Fibroblast of skin of left biceps (primary cell): Measurements from ENCODE around the gene TCP11L2.
"Not testable (repeated sequence)": the region's sequence is repeated elsewhere in the genome, so short reads cannot be mapped to it uniquely, and the experiment has no call there.

Source experiments
- DNase-seq, 2 experiments: peaks; one replicate each; pipeline ENCODE4 v3.0.0-alpha.2; 2013; ENCODE audit warnings: low read depth in 2 of 2

The TCP11L2 gene

GRCh38 chr12:106307181-106307580 is 4.6 kb downstream of the TCP11L2 start:
- no peak for DNase-seq

- no peak for DNase-seq
Observed at GRCh38 chr12:106308121-106308520, 5.6 kb downstream of the TCP11L2 start.

GRCh38 chr12:106308611-106309010 is 6.1 kb downstream of the TCP11L2 start:
- no peak for DNase-seq

GRCh38 chr12:106309671-106310505 is 7.4 kb downstream of the TCP11L2 start:
- DNase-seq: peak; percentile 50 to 62

- DNase-seq: no peak
Observed at GRCh38 chr12:106310687-106311086, 8.2 kb downstream of the TCP11L2 start.

GRCh38 chr12:106311139-106311538 is 8.6 kb downstream of the TCP11L2 start:
- DNase-seq: no peak

- DNase-seq: not testable (repeated sequence)
Observed at GRCh38 chr12:106313413-106313812, 10.9 kb downstream of the TCP11L2 start.

GRCh38 chr12:106315523-106315922 is 13.0 kb downstream of the TCP11L2 start:
- no peak for DNase-seq

- DNase-seq: no peak
Observed at GRCh38 chr12:106317406-106318082, 15.0 kb downstream of the TCP11L2 start.

- DNase-seq: no peak
Observed at GRCh38 chr12:106321139-106321850, 18.8 kb downstream of the TCP11L2 start.

GRCh38 chr12:106323537-106323936 is 21.0 kb downstream of the TCP11L2 start:
- DNase-seq: no peak

GRCh38 chr12:106327309-106327869 is 24.9 kb downstream of the TCP11L2 start:
- DNase-seq: no peak

GRCh38 chr12:106328735-106329134 is 26.2 kb downstream of the TCP11L2 start:
- no peak for DNase-seq

GRCh38 chr12:106329231-106329982 is 26.9 kb downstream of the TCP11L2 start:
- no peak for DNase-seq

- DNase-seq: no peak
Observed at GRCh38 chr12:106331599-106331998, 29.1 kb downstream of the TCP11L2 start.

- no peak for DNase-seq
Observed at GRCh38 chr12:106332536-106332935, 30.0 kb downstream of the TCP11L2 start.

GRCh38 chr12:106333010-106333409 is 30.5 kb downstream of the TCP11L2 start:
- DNase-seq: no peak

GRCh38 chr12:106333756-106334155 is 31.2 kb downstream of the TCP11L2 start:
- no peak for DNase-seq

GRCh38 chr12:106341086-106341877 is 38.7 kb downstream of the TCP11L2 start:
- peak in 1 of 2 experiments; percentile 38 for DNase-seq

GRCh38 chr12:106342397-106343213 is 40.1 kb downstream of the TCP11L2 start:
- no peak for DNase-seq
